GM04503 (cell line): ENCODE measurements around the gene PCARE.
"Not testable (repeated sequence)": the region's sequence is repeated elsewhere in the genome, so short reads cannot be mapped to it uniquely, and the experiment has no call there.

Experiments
- DNase-seq: peaks from one replicate; pipeline ENCODE4 v3.0.0-alpha.2; 2012; ENCODE audit warnings: low read depth

The PCARE gene

DNA sequence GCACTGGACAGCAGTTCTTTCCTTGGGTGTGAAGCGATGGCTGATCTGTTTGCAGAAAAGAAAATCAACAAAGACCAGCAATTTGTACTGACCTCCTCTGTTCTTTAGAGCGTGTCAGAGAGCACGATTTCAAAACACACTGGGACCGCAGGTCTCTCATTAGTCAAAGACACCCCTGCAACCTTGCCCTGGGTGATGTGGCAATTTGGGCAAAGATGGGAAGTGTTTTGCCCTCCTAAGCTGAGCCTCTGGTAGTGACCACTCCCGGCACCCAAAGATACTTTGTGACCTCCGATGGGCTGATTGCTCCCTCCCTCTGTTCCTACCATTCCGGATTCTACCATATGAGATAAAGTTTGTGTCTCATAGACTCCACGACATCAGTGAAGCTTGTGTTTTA, 22.6 kb upstream of the PCARE start:
- no peak for DNase-seq

DNA sequence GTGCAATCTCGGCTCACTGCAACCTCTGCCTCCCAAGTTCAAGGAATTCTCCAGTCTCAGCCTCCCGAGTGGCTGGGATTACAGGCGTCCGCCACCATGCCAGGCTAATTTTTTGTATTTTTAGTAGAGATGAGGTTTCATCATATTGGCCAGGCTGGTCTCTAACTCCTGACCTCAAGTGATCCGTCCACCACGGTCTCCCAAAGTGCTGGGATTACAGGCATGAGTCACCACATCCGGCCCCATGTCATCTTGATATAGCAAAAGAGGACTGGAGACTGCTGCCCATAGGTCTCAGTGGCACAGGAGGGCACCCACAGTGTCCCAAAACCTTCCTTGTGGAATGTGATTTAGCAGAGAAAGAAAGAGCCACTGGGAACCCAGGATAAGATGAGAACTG, 16.0 kb upstream of the PCARE start:
- DNase-seq = not testable (repeated sequence)

DNA sequence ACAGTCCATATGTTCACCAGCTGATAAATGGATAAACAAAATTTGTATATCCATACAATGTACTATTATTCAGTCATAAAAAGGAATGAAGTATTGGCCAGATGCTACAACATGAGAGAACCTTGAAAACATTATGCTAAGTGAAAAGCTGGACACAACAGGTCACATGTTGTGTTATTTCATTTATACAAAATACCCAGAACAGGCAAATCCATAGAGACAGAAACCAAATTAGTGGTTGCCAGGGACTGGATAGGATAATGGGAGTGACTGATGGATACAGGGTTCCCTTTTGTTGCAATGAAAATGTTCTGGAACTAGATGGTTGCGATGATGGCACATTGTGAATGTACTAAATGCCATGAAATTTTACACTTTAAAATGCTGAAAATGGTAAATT, 10.2 kb upstream of the PCARE start:
- DNase-seq = no peak

DNA sequence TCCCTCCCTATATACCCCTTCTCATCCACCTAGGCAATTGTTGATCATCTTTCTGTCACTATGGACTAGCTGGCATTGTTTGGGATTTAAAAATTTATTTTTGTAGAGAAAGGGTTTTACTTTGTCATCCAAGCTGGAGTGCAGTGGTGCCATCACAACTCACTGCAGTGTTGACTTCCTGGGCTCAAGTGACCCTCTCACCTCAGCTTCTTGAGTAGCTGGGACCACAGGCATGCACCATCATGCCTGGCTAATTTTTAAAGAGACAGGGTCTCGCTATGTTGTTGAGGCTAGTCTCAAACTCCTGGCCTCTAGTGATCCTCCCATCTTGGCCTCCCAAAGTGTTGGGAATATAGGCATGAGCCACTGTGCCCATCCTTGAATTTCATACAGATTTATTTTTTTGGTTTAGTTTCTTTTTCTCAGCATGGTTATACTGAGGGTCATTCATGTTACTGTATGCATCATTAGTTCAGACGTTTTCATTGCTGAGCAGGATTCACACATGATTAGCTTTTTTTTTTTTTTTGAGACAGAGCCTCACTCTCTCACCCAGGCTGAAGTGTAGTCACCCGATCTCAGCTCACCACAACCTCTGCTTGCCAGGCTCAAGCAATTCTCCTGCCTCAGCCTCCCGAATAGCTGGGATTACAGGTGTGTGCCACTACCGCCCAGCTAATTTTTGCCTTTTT, 8.6 kb upstream of the PCARE start:
- no peak for DNase-seq

DNA sequence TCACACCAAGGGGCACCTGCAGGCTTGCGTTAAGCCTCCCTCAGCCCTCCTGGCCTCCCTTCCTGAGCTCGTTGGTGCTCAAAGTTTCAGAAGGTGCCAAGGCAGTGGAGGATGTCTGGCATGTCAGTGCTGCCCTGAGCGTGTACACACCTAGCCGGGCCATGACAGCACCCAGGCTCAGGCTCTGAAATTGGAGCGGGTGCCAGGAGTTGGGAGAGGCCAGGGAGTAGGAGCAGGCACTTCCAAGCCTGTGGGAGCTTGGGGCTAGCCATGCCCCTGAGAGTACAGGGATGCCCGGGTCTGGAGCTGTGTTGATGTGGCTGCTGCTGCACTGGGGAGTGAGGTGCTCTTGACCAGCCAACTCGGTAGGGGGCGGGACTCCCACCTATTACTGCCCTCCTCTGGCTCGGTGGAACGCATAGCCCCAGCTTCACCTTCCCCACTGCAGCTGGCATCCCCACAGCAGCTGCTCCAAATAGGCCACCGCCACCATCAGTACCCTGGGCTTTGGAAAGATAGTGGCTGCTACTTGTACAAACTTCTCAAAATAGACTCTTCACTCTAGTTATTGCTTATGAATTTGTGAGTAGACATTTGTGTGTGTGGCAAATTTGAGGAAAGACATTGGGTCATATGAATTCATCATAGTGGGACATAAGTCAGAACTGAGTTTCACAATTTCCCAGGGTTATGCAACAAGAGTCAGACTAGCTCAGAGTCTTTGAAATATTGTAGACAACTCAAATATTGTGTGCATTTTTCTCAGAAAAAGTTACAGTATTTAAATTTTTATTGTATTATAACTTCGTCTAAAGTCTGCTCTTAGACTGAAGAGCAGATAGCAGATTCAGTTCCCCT, 6.8 kb upstream of the PCARE start:
- DNase-seq = no peak

DNA sequence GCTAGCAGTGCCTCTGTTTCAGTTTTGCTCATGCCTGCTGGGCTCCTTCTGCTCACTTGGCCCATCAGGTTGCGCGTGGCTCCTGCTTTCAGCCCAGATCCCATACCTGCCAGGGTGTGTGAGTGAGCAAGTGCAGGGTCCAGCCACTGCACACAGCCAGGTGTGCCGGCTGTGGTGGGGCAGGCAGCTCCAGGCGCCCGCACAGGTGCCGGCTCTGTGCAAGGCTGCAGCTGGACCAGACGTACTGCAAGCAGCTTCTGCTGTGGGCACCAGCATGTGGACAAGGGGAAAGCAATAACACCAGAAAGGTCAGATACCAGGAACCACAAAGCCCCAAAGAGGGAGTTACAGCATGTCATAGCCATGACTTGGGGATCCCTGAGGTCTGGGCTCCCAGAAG, 5.6 kb upstream of the PCARE start:
- DNase-seq = no peak

GRCh38 chr2:29075894-29076705, 1.8 kb upstream of the PCARE start:
- no peak for DNase-seq

DNA sequence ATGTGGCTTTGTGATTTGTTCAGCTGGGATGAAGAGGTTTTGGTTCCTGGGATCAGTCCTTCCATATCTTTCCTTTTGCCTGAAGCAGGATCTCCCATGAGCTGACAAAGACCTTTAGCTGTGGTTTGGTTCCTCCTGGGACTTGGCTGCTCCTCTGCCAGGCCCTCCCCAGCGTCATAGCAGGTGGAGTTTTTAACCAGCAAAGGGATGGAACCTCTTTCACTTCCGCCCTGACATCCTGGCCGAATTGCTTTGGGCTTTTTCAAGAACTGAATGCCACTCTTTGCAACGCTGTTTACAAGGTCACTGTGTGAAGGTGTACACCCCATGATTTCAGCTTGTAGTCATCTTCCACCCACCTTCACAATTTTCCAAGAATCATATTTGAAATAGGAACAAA, 390 bp downstream of the PCARE start:
- DNase-seq = no peak

DNA sequence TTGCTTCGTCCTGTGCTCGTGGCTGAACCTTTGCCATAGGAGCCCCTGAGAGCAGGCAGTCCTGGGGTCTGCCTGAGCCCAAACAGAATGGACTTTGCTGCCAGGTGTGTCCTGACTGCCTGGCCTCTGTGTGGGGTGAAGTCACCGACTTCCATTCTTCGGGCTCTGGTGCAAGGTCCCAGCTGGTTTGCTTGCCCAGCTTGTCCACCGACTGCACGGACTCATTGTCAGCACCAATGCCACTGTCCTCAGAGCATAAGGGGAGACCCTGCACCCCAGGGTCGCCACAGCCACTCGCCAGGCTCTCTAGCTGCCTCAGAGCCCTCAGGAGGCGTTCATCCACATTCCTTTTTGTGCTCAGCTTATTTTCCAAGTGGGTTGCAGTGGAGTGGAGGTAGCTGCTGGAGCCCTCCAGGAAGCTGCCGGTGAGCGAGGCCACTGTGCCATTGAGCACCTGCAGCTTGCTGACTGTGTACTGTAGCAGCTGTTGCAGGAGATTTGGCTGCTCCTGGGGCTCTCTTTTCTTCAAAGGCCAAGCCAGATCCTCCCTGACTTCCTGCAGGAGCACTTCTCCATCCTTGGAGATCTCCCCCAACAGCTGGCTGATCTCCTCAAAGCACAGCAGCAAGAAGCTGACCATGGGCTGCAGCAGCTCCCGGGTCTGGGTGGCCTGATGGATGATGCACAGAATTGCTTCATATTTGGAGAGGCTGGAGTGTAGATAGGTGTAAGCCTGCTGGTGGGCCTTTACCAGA, 1.2 kb downstream of the PCARE start:
- DNase-seq = no peak

- DNase-seq = no peak
Observed at GRCh38 chr2:29072251-29072650, 2.1 kb downstream of the PCARE start.

- DNase-seq = no peak
Observed at GRCh38 chr2:29071032-29071975, 3.0 kb downstream of the PCARE start.

DNA sequence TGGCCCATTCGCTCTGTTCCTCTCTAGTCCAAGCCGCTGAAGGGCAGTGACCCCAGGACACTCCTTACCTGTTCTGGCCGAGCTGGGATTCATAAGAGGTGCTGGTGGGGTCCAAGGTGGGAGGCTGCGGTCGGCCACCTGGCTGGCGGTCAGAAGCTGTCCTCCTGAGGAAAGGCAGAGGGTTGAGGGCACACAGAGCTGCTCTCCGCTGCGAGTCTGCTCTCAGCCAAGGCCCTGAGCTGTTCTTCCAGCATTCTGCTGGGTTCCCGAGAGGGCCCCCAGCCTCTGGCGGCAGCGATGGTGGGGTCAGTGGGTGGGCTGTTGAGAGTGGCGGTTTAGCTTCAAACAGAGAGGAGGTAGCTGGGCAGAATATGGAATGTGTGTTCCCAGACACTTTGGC, 3.8 kb downstream of the PCARE start:
- DNase-seq = no peak

DNA sequence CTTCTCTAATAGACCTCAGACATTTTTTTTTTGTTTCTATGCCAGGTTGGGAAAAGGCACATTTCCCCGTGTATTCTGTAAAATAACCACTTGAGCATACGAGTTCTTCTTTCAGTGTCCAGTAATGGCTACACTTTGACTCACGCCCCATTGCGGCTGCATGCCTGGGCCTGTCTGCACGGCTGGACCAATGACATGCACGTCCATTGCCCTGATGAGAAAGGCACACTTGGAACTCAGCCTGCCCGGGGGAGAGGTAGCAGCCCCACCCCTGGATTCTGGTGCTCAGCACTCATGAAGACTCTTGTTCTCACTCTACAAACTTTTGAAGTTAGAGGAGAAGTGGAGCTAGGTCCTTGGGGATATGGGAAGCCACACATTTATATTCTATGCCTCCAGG, 5.8 kb downstream of the PCARE start:
- no peak for DNase-seq

DNA sequence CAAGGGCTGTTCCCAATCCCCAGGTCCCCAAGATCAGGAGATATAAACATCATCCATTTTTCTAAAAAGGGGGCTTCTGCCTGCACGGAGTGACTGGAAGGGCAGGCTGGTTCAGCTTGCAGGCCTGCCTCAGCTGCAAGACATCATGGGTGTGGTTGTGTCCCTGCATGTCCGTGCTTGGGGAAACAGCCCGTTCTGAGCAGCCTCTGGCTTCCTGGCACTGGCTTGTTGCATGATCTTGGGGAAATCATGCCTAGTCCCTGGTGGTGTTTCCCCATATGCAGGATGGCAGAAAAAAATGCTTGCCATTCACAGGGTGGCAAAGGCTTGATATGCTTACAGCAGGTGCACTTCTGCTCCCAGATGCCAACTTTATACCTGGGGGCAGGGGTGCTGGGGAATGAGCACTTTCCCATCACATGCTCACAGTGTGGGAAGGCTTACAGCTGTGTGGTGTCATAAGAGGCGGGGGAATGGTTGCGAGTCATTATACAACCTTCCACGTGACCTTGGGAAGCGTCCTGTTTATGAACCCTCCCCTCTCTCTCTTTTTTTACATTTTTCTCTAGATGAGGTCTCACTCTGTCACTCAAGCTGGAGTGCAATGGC, 7.2 kb downstream of the PCARE start:
- no peak for DNase-seq

DNA sequence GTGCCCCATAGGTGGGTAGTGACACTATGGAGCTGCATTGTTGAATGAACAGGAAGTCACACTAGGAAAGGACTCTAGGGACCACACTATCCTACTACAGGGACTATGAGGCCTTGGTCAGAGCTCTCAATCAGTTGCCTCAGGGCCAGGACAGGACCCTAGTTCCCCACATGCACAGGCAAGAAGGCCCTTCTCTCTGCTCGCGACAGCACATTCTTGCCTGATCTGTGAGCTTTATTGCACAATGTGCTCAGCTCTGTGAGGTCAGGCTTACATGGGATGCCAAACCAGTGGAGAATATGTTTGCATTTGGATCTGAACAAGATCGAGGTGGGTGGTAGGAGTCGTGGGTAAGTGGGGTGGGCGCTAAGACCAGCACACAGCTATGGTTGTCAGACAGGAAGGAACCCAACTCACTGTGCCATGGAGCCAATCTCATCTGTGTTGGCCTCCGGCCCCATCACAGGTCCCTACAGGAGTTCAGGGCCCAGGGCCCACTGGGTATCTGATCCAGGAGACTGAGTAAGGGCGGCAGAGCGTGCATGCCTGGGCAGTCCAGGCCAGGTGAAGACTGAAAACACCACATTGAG, 8.0 kb downstream of the PCARE start:
- DNase-seq = peak; percentile 26

DNA sequence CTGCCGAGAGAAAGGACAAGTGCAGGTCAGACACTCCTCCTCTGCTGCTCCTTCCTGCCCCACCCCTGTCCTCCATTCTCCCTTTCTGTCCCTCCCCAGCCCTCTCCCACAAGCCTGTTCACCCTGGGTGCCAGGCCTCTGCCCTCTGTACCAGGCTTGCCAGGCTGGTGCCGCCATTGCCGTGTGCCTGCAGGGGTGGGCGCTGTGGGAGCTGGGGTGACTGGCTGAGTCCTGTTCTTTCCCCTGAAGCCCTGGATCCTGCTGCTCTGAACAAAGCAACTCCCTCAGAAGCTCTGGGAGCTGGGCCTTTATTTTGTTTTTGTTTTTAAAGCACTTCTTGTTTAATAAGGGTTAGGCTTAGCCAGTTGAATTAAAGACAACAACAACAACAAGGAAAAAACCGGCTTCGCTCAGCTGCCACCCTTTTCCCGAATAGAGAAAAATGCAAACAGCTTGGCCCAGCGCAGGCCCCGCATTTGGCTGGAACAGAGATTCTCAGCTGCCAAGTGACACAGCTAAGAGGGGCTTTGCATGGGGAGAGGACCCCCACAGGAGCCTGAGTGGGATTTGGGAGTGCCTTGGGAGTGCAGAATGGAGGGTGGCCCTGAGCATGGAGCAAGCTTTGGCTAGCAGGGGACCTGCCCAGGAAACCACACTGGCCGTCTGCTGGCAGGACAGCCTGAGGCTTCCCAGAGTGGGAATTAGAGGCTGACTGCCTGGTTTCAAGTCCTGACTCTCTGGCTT, 9.1 kb downstream of the PCARE start:
- DNase-seq = no peak

GRCh38 chr2:29064746-29065067, 9.6 kb downstream of the PCARE start:
- no peak for DNase-seq

DNA sequence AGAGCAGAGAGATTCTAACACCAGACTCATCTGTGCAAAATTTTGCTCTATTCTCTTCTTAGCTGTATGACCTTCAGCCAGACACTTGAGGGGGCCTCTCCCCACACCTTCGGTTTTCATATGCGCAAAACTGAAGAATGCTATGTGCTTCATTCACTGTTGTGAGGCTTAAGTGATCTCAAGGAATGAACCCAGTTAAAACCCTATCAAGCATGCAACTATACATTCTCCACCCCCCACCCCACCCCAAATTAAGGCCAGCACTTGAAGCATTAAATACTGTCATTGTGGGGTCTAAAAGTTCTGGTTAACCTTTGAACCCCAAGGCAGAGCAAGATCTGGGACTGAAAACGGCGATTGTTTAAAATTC, 10.0 kb downstream of the PCARE start:
- no peak for DNase-seq

DNA sequence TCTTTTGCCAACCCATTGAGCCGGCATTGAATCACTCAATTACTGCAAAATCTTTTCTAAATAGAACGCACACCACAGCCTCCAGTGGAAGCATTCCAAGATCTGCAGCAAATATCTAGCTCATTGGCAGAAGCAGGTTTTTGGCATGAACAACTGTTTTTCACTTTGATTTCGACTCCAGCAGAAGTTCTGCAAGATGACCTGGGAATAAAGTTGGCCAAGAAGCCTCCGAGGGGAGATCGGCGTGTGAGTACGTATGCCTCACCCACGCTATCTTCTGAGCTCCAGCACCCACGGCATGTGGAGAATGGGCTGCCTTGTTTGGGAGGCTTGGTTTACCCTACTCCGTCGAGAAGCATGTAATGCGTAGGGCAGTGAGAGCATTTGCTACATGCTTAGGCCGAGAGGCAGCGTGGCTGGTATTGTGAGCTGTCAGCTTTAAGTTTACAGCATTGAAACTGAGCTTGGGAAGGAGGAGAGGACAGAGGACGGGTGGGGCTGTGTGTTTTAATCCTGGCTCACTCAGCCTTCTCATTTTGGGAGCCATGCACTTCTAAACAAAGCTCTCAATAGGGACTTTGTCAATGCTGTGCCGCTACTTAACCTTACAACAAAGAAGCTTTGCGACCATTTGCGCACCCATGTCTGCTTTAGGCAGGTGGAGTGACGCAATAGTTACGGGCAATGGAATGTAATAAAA, 10.5 kb downstream of the PCARE start:
- DNase-seq = peak; percentile 32
